Anterior cingulate cortex (tissue), 58 donors: ENCODE results near the gene PRKACA.
A peak's percentile ranks its signal among the peaks of the same experiment; 100 is the strongest.

Experiments
- DNase-seq, 58 donors: peaks; one replicate each; lab custom pipeline; 2025; lab: John Stamatoyannopoulos, UW

PRKACA gene

GRCh38 chr19:14073925-14074838 is 43.4 kb downstream of the PRKACA start:
- DNase-seq = peak in 32 of 58 donors; percentile 10 to 73 (median 54)

- peak in 54 of 58 donors; percentile 17 to 82 (median 67) for DNase-seq
Observed at GRCh38 chr19:14073261-14073924, 44.2 kb downstream of the PRKACA start.

GRCh38 chr19:14072535-14073260 is 44.9 kb downstream of the PRKACA start, which contains the start of gene MISP3:
MISP3 (plus strand) TSS chr19:14072786; CDS start chr19:14073310, 524 bp downstream.
- peak in 20 of 58 donors; percentile 12 to 66 (median 47) for DNase-seq

DNA sequence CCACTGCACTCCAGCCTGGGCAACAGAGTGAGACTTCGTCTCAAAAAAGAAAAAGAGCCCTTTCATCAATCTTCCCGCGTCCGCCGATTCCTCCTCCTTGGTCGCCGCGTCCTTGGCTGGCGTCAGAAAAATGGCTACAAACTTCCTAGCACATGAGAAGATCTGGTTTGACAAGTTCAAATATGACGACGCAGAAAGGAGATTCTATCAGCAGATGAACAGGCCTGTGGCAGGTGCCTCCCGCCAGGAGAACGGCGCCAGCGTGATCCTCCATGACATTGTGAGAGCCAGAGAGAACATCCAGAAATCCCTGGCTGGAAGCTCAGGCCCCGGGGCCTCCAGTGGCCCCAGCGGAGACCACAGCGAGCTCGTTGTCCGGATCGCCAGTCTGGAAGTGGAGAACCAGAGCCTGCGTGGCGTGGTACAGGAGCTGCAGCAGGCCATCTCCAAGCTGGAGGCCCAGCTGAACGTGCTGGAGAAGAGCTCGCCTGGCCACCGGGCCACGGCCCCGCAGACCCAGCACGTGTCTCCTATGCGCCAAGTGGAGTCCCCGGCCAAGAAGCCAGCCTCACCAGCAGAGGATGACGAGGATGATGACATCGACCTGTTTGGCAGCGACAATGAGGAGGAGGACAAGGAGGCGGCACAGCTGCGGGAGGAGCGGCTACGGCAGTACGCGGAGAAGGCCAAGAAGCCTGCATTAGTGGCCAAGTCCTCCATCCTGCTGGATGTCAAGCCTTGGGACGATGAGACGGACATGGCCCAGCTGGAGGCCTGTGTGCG is 47.1 kb downstream of the PRKACA start:
- DNase-seq = no peak

GRCh38 chr19:14066134-14066533 is 51.4 kb downstream of the PRKACA start:
- DNase-seq = no peak

DNA sequence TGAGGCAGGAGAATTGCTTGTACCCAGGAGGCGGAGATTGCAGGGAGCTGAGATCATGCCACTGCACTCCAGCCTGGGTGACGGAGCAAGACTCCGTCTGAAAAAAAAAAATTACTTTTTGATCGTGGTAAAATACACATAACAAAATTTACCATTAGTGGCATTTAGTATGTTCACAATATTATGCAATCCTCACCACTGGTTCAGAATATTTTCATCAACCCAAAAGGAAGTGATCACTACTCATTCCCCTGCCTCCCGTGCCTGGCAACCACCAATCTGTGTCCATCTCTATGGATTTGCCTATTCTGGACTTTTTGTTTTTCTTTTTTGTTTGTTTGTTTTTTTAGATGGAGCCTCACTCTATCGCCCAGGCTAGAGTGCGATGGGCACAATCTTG is 54.5 kb downstream of the PRKACA start:
- DNase-seq = no peak

GRCh38 chr19:14062558-14062855 is 55.1 kb downstream of the PRKACA start:
- DNase-seq = no peak

- no peak for DNase-seq
Observed at GRCh38 chr19:14061751-14062557, 55.6 kb downstream of the PRKACA start, which contains the start of gene PALM3. PALM3 (minus strand) TSS chr19:14062076; CDS start chr19:14061980, 96 bp downstream.

GRCh38 chr19:14061081-14061749 is 56.3 kb downstream of the PRKACA start:
- DNase-seq = no peak

- no peak for DNase-seq
Observed at GRCh38 chr19:14059652-14060155, 57.9 kb downstream of the PRKACA start.

GRCh38 chr19:14059093-14059480 is 58.5 kb downstream of the PRKACA start:
- DNase-seq = no peak

DNA sequence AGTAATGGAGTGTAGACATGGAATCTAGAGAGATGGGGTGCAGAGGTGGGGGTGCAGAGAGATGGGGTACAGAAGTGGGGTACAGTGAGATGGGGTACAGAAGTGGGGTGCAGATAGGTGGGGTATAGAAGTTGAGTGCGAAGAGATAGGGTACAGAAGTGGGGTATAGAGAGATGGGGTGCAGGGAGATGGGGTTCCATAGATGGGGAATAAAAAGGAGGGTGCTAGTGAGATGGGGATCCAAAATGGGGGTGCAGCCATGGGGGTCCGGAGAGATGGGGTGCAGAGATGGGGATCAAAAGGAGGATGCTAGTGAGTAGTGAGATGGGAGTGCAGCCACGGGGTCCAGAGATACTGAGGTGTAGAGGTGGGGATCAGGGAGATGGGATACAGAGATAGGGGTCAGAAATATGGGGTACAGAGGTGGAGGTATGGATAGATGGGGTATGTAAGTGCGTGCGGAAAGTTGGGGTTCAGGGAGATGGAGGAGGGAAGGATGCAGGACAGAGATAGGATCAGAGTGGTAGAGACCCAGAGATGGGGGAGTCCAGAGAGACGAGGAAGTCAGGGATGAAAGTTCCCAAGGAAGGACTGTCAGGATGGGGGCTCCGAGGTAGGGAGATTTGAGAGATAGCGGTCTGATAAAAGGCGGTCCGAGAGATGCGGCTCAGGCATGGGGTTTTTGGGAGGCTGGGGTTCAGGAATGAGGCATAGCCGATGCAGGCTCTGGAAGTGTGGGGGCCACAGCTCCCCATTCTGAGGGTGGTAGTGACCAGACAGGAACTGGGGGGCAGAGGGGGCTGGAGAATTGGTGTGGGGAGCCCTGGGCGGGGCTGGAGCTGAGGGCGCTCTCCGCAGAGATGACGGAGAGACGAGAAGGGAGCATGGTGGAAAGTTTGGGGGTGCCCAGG is 59.1 kb downstream of the PRKACA start:
- DNase-seq = no peak

DNA sequence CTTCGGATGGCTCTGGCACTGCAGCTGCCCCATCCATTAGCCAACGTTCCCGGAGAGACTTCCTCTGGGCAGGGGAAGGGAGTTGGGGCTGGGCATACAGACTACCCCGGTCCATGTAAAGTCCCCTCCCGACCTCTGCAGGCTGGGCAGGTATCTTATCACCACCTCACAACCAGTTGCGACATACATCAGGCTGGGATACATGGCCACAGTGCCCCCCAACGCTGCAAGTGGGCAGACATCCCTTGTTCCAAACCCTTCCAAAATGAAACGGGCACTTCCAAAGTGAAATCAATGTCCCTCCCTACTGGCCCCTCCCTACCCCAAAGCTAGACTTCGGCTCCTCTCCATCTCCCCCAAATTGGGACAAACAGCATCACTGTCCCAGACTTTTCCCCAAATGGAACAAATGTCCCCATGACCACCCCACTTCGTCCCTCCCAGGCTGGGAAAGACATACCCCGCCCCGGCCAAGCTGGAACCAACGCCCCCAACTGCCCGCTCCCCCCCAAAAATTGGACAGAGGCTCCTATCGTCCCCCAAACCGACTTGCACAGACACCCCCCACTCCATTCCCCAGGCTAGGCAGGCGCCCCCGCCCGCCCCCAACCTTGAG is 60.7 kb downstream of the PRKACA start:
- DNase-seq = no peak

DNA sequence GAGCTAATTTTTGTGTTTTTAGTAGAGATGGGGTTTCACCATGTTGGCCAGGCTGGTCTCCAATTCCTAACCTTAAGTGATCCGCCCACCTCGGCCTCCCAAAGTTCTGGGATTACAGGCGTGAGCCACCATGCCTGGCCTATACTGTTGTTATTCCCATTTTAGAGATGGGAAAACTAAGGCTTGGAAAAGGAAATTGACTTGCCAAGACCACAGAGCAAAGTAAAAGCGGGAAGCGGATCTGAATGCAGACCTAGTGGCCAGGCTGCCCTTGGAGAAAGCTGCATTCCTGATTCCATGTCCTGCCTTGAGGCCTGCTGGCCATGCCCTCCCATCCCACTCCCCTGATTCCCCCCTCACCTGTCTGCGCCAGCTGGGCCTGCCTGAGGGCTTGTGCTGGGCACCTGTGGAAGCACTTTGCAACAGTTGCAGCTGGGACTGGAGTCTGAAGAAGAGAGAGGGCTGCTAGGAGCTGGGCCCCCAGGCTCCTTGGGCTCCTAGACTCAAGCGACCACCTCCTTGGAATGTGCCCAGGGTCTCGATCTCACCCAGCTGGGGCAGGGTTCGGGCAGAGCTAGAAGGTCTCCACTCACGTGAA is 61.4 kb downstream of the PRKACA start:
- no peak for DNase-seq

GRCh38 chr19:14055396-14055795 is 62.2 kb downstream of the PRKACA start:
- DNase-seq = no peak

- no peak for DNase-seq
Observed at GRCh38 chr19:14054721-14055120, 62.8 kb downstream of the PRKACA start.

DNA sequence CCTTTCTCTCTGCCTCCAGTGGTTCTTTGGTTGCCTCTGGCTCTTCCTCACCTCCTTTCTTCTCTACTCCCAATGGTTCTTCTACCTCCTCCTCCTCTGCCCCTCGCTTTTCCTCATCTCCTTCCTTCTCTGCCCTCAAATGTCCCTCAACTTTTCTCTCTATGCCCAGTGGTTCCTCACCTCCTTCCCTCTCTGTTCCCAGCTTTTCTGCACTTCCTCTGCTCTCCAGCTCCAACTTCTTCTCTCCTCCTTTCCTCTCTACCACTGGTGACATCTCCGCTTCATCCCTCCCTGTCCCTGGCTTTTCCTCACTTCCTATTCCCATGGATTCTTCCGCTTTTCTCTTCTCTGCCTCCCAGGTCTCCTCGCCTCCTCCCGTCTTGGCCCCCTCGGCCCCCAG is 63.5 kb downstream of the PRKACA start:
- no peak for DNase-seq
